Smooth muscle cell of the brain vasculature (primary cell): ENCODE measurements around the gene GAK.
"Not testable (repeated sequence)": the region's sequence is repeated elsewhere in the genome, so short reads cannot be mapped to it uniquely, and the experiment has no call there.

Experiments used
- DNase-seq: peaks from one replicate; pipeline ENCODE4 v3.0.0-alpha.2; 2012; ENCODE audit warnings: low read depth, low spot score

GAK gene

DNA sequence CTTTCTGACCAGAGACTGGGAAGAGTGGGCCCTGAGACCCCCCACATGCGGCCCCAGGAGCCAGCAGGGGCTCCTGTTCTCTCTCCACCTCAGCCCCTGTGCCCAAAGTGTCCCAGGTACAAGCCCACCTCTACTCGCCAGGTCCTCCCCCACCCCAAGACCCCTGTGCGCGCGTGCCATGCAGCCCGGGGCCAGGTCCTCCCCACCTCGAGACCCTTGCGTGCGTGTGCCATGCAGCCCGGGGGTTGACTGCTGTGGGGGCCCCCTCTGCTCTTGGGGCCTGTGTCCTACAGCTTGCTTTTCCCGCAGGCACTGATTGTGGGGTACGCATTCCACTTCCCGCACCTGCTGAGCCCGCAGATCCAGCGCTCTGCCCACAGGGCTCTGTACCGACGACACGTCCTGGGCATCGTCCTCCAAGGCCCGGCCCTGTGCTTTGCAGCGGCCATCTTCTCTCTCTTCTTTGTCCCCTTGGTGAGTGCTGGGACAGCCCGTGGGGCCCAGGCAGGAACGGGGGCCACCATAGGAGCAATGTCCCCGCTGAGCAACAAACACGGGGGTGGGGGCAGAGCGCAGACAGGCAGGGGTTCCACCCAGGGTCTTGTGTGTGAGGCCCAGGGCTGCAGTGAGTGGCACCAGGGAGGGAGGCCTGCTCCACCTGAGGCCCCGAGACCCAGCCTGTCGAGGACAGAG lies 20.9 kb upstream of the GAK start:
- no peak for DNase-seq

DNA sequence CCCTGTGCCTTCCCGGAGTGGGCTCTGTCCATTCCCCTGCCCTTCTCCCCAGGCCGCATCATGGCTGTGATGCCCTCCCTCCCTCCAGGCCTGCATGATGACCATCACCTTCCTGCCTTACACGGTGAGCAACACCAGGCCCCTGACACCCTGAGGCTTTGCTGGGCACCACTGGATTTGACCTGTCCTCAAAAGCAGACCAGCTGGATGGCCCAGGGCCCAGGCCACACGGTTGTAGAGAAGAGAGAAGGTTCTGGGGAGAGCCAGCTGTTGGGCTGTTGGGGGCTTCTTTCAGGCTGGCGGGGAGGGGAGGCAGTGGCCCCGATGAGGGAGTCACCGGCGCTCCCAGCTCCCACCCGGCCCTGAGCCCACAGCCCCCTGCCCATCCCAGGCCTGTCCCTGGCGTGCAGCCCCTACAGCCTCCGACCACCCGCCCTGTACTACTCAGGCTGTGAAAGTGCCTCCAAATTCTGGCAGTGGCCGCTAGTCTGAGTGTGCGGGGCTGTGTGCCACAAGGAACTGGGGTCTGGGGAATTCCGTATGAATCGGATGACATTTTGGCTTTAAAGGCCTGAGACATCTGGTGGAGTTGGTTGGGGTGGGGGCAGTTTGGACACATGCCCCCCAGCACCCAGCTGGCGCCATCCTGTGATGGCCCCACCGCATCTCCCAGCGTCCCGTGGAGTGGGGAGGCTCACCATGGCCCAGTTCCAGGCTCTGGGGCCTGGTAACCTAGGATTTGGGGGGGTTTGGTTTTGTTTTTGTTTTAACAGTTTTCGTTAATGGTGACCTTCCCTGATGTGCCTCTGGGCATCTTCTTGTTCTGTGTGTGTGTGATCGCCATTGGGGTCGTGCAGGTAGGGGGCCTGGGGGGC lies 19.7 kb upstream of the GAK start:
- no peak for DNase-seq

DNA sequence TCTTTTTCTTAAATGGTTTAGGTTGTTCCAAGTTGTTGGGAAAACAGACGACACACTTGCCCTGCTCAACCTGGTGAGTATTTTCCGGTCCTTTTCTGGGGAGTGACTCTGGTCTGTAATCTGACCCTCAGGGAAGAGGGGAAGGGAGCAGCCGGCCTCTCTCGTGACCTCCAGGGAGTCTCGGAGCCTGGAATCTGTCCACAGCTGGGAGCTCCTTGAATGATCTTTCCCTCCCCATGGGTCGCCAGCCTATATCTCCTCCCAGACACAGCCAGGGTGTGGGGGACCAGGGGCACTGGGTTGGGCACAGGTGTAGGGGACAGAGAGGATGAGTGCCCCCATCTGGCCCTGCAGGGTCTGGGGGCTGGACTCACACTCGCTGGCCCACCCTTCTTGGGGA lies 19.1 kb upstream of the GAK start:
- DNase-seq: no peak

DNA sequence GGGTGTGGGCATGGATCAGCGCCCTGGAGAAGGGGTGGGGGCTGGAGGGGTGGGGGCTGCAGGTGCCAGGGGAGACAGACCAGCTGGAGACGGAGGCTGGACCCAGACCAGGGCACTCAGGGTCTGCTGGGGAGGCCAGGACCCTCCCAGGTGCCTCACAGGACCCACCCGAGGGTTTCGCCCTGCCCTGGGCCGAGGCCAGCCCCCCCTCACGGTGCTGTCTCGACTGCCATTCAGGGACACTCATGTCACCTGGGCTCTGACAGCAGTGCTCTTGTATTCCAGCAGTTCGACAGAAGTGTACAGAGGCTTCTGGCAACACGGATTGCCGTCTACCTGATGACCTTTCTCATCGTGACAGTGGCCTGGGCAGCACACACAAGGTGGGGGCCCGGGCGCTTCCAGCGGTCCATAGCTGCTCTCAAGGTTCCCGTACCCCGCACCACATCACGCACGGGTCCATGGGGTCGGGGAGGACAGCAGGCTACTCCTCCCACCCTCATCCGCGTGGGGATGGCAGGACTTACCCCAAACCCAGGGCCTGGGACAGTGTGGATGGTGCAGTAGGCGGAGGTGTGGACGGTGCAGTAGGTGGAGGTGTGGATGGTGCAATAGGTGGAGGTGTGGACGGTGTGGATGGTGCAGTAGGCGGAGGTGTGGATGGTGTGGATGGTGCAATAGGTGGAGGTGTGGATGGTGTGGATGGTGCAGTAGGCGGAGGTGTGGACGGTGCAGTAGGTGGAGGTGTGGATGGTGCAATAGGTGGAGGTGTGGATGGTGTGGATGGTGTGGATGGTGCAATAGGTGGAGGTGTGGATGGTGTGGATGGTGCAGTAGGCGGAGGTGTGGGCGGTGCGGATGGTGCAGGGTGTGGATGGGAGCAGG lies 18.3 kb upstream of the GAK start:
- no peak for DNase-seq

DNA sequence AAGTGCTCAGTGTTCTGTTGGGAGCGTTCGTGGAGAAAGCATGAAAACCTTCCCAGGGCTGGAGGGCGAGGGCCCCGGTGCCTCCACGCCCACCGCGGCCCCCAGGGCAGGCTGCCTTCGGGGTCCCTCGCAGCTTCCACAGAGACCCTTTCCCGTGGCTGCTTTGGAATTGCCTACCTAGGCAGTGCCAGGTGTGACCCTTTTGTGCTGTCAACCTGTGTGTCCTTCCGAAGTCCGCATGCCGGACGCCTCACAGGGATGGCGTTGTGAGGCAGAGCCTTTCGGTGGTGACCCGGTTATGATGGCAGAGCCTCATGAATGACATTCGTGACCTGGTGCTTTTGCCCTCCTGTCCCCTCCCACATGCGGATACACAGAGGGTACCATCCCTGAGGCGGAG lies 17.5 kb upstream of the GAK start:
- no peak for DNase-seq

DNA sequence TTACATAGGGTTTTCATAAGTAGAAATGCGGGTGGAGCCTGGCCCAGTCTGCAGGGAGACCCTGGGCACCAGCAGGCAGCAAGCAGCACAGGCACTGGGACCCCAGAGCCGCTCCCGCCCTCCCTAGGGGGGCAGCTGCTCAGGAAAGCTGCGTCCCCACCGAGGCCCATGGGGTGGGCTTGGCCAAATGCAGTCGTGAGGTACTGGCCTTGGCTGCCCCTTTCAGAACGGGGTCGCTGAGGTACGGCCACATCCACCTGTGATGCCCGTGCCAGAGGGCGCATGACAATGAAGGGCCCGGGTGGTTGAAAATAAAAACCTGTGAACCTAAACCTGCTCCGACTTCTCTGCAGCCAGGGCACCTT lies 16.8 kb upstream of the GAK start:
- DNase-seq: no peak

DNA sequence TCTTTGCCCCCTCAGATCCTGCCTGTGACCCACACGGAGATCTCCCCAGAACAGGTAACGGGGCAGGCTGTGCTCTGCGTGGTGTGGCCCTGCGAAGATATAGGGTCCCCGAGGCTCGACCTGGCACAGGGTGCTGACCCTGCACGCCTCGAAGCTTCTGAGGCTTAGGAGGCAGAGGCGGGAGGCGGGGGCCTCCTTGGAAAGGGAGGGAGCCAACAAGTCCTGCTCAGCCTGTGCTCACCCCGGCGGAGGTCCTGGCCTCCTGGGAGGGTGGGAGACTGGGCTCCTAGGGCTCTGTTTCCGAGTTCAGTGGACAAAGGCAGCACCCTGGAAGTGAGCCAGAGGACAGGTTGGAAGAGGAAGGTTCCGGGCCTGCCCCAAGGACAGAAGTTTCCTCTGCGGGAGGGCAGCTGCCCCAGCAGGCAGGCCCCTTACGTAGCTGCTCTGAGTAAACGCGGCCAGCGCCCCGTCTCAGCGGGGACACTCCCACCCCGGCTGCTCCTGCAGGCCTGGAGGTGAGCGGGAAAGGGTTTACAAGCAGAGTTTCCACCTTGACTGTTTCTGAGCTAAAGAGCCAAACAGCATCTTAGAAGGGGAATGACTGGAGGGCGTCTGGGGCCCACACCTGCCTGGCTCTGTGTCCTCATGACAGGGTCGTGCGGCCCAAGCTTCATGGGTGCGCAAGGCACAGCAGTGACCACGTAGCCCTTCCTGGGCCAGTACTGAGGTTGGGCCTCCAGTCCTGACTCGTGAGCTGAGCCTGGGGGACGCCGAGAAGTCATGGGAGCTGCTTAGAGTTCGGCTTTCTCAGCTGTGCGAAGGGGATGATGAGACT lies 16.2 kb upstream of the GAK start:
- DNase-seq: no peak

DNA sequence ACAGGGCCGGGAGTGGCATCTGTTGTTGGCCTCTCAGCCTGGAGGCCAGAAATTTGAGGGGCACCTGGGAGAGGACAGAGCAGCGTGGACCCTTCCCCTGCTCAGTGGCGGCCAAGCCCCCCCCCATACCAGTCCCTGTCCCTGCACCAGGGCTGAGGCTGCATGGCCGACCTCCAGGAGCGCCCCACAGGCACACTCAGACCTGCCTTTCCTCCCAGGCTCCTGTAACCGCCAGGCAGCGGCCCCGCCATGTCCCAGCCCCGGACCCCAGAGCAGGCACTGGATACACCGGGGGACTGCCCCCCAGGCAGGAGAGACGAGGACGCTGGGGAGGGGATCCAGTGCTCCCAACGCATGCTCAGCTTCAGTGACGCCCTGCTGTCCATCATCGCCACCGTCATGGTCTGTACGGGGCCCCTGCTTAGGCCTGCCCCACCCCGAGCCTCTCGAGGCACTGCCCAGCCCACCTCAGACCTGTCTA lies 15.4 kb upstream of the GAK start:
- no peak for DNase-seq

DNA sequence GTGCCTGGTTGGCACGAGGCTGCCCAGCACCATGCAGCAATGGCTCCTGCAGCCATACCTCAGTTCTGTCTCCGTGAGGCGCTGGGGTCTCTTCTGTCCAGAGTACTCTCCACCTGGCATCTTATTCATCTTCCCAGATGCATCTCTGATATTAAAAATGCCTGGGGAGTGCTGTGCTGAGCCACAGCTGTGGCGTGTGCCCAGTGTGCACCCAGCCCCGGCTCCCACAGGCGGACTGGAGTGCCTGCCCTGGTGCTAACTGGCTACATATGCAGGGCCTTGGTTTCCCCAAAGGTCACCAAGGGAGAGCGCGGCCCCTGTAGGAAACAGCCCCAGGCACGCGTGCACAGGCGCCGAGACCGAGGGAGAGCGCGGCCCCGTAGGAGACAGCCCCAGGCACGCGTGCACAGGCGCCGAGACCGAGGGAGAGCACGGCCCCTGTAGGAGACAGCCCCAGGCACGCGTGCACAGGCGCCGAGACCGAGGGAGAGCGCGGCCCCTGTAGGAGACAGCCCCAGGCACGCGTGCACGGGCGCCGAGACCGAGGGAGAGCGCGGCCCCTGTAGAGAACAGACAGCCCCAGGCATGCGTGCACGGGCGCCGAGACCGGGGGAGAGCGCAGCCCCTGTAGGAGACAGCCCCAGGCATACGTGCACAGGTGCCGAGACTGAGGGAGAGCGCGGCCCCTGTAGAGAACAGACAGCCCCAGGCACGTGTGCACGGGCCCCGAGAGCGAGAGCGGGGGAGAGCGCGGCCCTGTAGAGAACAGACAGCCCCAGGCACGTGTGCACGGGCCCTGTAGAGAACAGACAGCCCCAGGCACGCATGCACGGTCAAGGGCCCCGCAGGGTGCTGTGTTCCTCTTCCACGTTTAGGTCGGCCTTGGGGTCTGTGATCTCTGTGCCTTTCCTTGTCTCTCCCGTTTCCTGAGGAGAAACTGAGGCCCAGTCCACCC lies 14.7 kb upstream of the GAK start:
- DNase-seq: no peak

DNA sequence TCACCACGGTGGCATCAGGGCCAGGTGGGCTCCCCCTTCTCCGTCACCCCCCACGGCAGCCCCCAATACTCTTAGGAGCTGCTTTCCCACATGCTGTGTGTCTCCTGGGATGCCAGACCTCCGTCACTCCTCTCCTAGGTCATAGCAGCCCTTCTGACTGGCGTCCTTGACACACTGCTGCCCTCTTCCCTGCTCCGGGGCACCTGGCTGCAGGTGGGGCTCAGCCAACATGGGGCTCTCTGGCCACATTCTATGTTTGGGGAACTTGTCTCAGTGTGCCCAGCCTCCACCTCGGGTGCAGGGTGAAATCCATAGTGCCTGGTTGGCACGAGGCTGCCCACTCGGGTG lies 14.0 kb upstream of the GAK start:
- DNase-seq: no peak

DNA sequence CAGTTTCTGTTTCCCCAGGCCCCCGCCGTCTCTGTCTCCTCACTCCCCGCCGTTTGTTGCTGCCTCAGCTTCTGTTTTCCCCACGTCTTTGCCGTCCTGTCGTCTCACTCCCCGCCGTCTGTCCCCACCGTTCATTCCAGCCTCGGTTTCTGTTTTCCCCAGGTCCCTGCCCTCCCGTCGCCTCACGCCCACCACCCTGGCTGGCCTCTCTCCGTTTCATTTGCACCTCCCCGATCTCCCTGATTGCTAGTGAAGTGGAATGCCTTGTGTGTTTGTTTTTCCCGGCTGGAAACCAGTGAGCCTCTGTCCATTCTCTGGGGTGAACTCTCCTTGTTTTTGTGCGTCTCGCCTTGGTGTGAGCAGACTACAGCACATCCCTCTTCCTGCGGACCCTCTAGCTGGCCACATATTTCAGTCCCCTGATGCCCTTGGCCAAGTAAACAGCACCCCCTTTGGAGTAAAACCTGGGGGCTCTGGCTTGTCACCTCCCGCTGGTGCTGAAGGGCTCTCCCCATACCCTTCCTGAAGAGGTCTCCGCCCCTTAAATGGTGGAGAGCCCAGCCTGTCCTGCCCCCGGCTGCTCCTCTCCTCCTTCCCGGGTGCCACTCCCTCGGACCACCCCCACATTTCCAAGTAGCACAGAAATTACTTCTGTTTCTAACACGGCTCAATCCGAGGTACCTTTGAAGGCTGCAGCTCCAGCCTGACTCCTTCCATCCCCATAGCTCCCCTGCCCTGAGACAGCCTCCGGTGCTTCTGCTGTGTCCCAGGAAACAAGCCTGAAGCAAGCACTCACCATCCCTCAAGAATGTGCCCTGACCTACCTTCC lies 13.4 kb upstream of the GAK start:
- no peak for DNase-seq

DNA sequence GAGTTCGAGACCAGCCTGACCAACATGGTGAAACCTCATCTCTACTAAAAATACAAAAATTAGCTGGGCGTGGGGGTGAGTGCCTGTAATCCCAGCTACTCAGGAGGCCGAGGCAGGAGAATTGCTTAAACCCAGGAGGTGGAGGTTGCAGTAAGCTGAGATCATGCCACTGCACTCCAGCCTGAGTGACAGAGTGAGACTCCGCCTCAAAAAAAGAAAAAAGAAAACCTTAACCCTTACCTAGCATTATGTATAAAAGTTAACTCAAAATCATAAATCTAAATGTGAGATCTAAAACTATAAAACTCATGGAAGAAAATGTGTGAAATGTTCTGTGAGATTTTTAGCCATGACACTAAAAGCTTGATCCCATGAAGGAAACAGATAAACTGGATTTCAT lies 7.4 kb upstream of the GAK start:
- DNase-seq: not testable (repeated sequence)

DNA sequence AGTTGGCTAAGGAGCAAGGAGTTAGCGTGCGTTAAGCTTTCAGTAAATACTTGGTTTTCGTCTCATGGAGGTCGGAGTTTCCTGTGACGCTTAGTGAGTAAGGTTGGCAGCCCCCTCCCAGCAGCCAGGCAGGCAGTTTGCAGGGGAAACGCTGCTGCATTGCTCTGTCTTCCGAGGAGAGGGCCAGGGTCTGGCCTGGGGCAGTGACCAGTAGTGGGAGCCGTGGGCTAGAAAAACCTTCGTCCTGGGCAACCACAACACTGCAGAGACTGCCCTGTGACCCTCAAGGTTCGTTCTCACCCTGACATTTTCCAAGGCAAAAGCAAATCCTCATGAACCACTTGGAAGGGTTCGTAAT lies 576 bp upstream of the GAK start:
- DNase-seq: no peak

DNA sequence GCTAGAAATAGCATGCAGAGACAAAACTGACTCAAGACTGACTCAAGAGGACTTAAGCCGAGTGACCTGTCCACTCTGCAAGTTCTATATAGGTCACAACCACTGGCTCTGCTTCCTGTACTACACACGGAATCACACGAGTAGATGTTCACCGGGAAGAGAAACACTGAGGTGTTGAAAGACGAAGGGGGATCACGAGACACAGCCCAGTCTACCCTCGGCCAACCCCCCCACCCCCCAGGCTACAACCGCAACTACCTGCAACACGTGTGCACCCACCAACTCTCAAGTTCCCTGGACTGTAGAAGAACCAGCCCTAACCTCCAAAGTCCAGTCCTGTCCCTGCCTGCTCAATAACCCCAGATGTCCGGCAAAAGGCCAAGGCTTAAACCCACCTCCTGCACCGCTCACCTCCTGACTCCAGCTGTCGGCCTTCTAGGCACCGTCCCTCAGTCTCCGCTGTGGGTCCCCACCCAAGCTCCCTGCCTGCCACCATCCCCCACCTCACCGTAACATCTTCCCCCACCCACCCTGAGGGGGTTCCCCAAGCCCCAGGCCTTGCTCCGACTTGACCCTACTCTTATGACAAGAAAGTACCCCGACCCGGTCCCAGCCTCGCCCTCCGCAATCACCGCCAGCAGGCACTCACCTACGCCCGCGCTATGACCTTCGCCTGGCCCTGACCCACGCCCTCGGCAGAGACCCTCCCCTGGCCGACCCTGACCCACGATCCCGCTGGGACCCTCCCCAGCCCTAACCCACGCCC lies 739 bp downstream of the GAK start:
- no peak for DNase-seq

DNA sequence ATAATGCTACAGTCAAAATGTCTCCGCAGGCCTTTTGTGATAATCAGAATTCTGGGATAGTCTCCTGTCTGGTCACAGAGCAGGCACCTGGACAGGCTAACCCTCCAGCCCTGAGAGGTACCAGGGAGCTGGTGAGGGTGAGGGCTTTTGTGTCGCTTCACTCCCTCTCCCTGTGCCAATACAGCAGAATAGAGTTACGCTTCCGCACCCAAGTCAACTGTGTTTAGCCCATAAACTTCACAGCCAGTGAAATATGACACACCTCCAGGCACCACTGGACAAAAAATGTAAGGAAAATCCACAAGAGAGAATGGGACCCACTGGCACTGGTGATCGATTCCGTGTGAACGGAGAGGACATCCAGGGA lies 1.3 kb downstream of the GAK start:
- no peak for DNase-seq

DNA sequence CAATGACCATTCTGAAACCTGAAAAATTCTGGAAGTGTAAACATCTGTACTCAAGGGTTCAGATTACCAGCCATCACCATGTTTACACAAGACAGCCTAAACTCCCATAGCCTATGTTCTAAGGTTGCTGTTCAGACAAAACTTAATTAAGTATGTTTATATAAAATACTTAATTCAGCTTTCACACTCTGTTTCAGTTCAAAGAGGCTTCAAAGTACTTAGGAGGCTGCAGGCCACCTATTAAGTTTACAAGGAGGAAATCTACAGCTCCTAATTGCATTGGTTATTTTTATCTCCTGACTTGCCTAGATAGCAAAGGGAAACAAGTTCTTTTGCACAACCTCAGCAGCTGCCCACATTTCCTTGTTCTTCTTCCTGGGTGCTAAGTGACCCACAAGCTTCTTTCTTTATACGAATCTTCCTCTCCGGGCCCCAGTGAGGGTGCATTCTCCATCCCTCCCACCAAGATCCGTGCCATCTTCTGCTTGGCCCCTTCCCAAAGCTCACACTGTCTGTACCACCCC lies 2.0 kb downstream of the GAK start:
- DNase-seq: no peak

DNA sequence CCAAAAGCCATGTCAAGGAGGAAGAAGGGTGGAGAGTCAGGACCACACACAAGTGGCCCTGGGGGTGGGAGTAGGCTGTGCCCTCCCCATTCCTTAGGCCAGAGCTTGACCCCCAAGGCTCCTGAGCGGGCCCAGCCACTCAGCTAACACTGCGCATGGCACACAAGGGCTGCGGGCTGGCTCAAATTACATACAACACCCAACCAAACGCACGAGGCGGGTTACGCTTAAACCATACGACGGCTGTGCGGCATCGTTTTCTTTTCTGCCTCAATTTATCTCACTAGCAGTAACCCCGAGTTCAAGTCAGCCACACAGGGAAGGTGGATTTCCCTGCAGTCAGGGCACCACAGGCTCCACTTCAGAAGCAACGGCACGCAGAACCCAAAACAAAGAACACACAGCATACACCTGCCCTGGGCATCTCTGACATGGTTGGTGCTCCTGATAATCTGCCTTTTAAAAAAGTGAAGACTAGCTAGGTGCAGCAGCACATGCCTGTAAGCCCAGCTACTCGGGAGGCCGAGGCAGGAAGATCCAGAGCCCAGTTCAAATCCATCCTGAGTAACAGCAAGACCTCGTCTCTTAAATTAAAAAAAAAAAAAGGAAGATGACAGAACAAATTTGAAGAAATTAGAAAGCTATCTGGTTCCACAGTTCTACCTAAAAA lies 2.9 kb downstream of the GAK start:
- DNase-seq: no peak

DNA sequence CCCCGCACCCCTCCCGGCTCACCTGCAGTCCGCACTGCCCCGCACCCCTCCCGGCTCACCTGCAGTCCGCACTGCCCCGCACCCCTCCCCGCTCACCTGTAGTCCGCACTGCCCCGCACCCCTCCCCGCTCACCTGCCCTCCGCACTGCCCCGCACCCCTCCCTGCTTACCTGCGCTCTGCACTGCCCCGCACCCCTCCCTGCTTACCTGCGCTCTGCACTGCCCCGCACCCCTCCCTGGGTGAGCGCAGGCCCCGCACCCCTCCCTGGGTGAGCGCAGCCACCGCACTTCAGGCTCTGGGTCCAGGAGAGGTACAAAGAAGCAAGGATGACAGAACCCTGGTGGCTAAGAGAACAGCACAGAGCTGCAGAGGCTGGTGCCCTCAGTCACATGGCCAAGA lies 4.5 kb downstream of the GAK start:
- not testable (repeated sequence) for DNase-seq
